IPS-15b (cell line): Measurements from ENCODE around the gene CEP72.

Experiments
- H3K27me3 ChIP-seq: one replicate; pipeline ENCODE4 v1.6.1; 2013; ENCODE audit warnings: low read length; ENCODE audit not compliant: control insufficient read depth, insufficient read depth
- H3K36me3 ChIP-seq: one replicate; pipeline ENCODE4 v1.6.1; 2013; ENCODE audit warnings: low read length; ENCODE audit not compliant: control insufficient read depth, insufficient read depth
- H3K4me1 ChIP-seq: one replicate; pipeline ENCODE4 v1.6.1; 2013; ENCODE audit warnings: mild to moderate bottlenecking, low read length; ENCODE audit not compliant: control insufficient read depth, insufficient read depth
- H3K4me3 ChIP-seq: one replicate; pipeline ENCODE4 v1.5.1; 2013; ENCODE audit warnings: low read depth, low read length
- H3K9ac ChIP-seq: one replicate; pipeline ENCODE4 v1.6.1; 2013; ENCODE audit warnings: low read depth, mild to moderate bottlenecking, low read length
- H3K9me3 ChIP-seq: one replicate; pipeline ENCODE4 v1.6.1; 2013; ENCODE audit warnings: mild to moderate bottlenecking, low read length; ENCODE audit not compliant: control insufficient read depth, insufficient read depth

CEP72 gene

GRCh38 chr5:645421-645820 lies 33.3 kb downstream of the CEP72 start:
- H3K9me3 ChIP-seq = peaks cover 5% of the 10 kb centered on the region
- no peaks in the 10 kb centered on the region for H3K27me3 ChIP-seq
- no peak overlapping the region for H3K9ac ChIP-seq
- no peaks in the 10 kb centered on the region for H3K4me1 ChIP-seq
- peaks cover 78% of the 10 kb centered on the region for H3K36me3 ChIP-seq
- H3K4me3 ChIP-seq = no peak overlapping the region

- H3K4me3 ChIP-seq = no peak overlapping the region
- no peak overlapping the region for H3K9ac ChIP-seq
- H3K36me3 ChIP-seq = peaks cover 71% of the 10 kb centered on the region
- peaks cover 5% of the 10 kb centered on the region for H3K9me3 ChIP-seq
- H3K27me3 ChIP-seq = no peaks in the 10 kb centered on the region
- no peaks in the 10 kb centered on the region for H3K4me1 ChIP-seq
Measured at GRCh38 chr5:646396-647201, 34.5 kb downstream of the CEP72 start.

- H3K9ac ChIP-seq = no peak overlapping the region
- H3K4me1 ChIP-seq = no peaks in the 10 kb centered on the region
- no peaks in the 10 kb centered on the region for H3K27me3 ChIP-seq
- peaks cover 76% of the 10 kb centered on the region for H3K36me3 ChIP-seq
- H3K4me3 ChIP-seq = no peak overlapping the region
- peaks cover 5% of the 10 kb centered on the region for H3K9me3 ChIP-seq
Measured at GRCh38 chr5:647311-647710, 35.2 kb downstream of the CEP72 start.

GRCh38 chr5:647727-648126 lies 35.6 kb downstream of the CEP72 start:
- peaks cover 72% of the 10 kb centered on the region for H3K36me3 ChIP-seq
- no peaks in the 10 kb centered on the region for H3K4me1 ChIP-seq
- H3K9me3 ChIP-seq = peaks cover 5% of the 10 kb centered on the region
- no peak overlapping the region for H3K9ac ChIP-seq
- H3K27me3 ChIP-seq = no peaks in the 10 kb centered on the region
- no peak overlapping the region for H3K4me3 ChIP-seq

GRCh38 chr5:651296-652022 lies 39.3 kb downstream of the CEP72 start:
- Histone ChIP-seq H3K36me3 (peaks cover 59% of the 10 kb centered on the region), H3K9ac (no peak overlapping the region), H3K27me3 (no peaks in the 10 kb centered on the region), H3K9me3 (peaks cover 5% of the 10 kb centered on the region), H3K4me1 (no peaks in the 10 kb centered on the region), H3K4me3 (no peak overlapping the region)

- Histone ChIP-seq H3K27me3 (no peaks in the 10 kb centered on the region), H3K4me3 (no peak overlapping the region), H3K9me3 (peaks cover 5% of the 10 kb centered on the region), H3K9ac (no peak overlapping the region), H3K36me3 (peaks cover 52% of the 10 kb centered on the region), H3K4me1 (no peaks in the 10 kb centered on the region)
Measured at GRCh38 chr5:652023-652515, 39.9 kb downstream of the CEP72 start.

- Histone ChIP-seq H3K4me1 (no peaks in the 10 kb centered on the region), H3K36me3 (peaks cover 49% of the 10 kb centered on the region)
Measured at GRCh38 chr5:652773-653350, 40.7 kb downstream of the CEP72 start.

GRCh38 chr5:654071-654778 lies 42.1 kb downstream of the CEP72 start:
- no peaks in the 10 kb centered on the region for H3K27me3 ChIP-seq
- H3K4me3 ChIP-seq = no peak overlapping the region
- H3K4me1 ChIP-seq = no peaks in the 10 kb centered on the region
- no peak overlapping the region for H3K9ac ChIP-seq
- H3K9me3 ChIP-seq = no peaks in the 10 kb centered on the region
- peaks cover 41% of the 10 kb centered on the region for H3K36me3 ChIP-seq

More at GRCh38 chr5:652773-653350, 40.7 kb downstream of the CEP72 start:
- Histone ChIP-seq H3K4me3 (no peak overlapping the region), H3K9me3 (peaks cover 2% of the 10 kb centered on the region), H3K27me3 (no peaks in the 10 kb centered on the region), H3K9ac (no peak overlapping the region)

GRCh38 chr5:655406-655805 lies 43.3 kb downstream of the CEP72 start:
- peaks cover 35% of the 10 kb centered on the region for H3K36me3 ChIP-seq

GRCh38 chr5:657570-657969 lies 45.4 kb downstream of the CEP72 start:
- Histone ChIP-seq H3K4me3 (no peak overlapping the region), H3K9ac (no peak overlapping the region), H3K9me3 (no peaks in the 10 kb centered on the region), H3K4me1 (no peaks in the 10 kb centered on the region), H3K27me3 (no peaks in the 10 kb centered on the region), H3K36me3 (peaks cover 35% of the 10 kb centered on the region)

More at GRCh38 chr5:655406-655805, 43.3 kb downstream of the CEP72 start:
- Histone ChIP-seq H3K4me1 (no peaks in the 10 kb centered on the region), H3K27me3 (no peaks in the 10 kb centered on the region), H3K9me3 (no peaks in the 10 kb centered on the region), H3K4me3 (no peak overlapping the region), H3K9ac (no peak overlapping the region)

- H3K27me3 ChIP-seq = no peaks in the 10 kb centered on the region
- H3K9me3 ChIP-seq = no peaks in the 10 kb centered on the region
- H3K36me3 ChIP-seq = peaks cover 37% of the 10 kb centered on the region
- H3K4me3 ChIP-seq = no peak overlapping the region
- no peak overlapping the region for H3K9ac ChIP-seq
- no peaks in the 10 kb centered on the region for H3K4me1 ChIP-seq
Measured at GRCh38 chr5:658103-658502, 46.0 kb downstream of the CEP72 start.
